IgD-negative memory B cell (primary cell): ENCODE data around the gene CSH1. TPM values are rescaled to one million over a fixed set of nuclear protein-coding genes. Genes with fewer than 3 reads are reported as not detected.
"Not testable (repeated sequence)": the region's sequence is repeated elsewhere in the genome, so short reads cannot be mapped to it uniquely, and the experiment has no call there.

Experiments
- H3K27ac Mint-ChIP-seq, 3 donors: one replicate each; pipeline ENCODE4 v1.8.0; 2020 to 2022; ENCODE audit warnings: mild to moderate bottlenecking in 3 of 3, mixed read lengths in 3 of 3, moderate library complexity in 1 of 3
- H3K27me3 Mint-ChIP-seq: one replicate; pipeline ENCODE4 v1.8.0; 2021; ENCODE audit warnings: mixed read lengths
- H3K36me3 Mint-ChIP-seq: one replicate; pipeline ENCODE4 v1.8.0; 2020; ENCODE audit warnings: mild to moderate bottlenecking, mixed read lengths
- H3K4me1 Mint-ChIP-seq, 3 donors: one replicate each; pipeline ENCODE4 v1.8.0; 2020 to 2022; ENCODE audit warnings: mixed read lengths in 3 of 3, mild to moderate bottlenecking in 1 of 3
- H3K4me3 Mint-ChIP-seq, 4 donors: one replicate each; pipeline ENCODE4 v1.8.0; 2020 to 2022; ENCODE audit warnings: mild to moderate bottlenecking in 4 of 4, mixed read lengths in 4 of 4, moderate library complexity in 3 of 4
- H3K9me3 Mint-ChIP-seq, 3 donors: one replicate each; pipeline ENCODE4 v1.8.0; 2020 to 2021; ENCODE audit warnings: mixed read lengths in 3 of 3, mild to moderate bottlenecking in 1 of 3
- polyA plus RNA-seq: library from polyadenylated mRNA; unstranded; fragments of 300-500 nt; fragmentation: Illumina TruSeq; gene quantifications from one replicate; pipeline ENCODE4 v1.2.3, GENCODE V29; 2021

CSH1 gene
- polyA plus RNA-seq, 1 donor from 2014 or later = not detected

GRCh38 chr17:63873577-63873976 is 22.8 kb downstream of the CSH1 start, which contains the start of gene CSH2:
TSS of gene CSH2 (minus strand) at chr17:63873677. CDS start at chr17:63873614, 63 bp downstream.
- not testable (repeated sequence) for H3K9me3 Mint-ChIP-seq, H3K36me3 Mint-ChIP-seq, H3K27me3 Mint-ChIP-seq, H3K27ac Mint-ChIP-seq, H3K4me1 Mint-ChIP-seq
- H3K4me3 Mint-ChIP-seq = peak within 1 kb of the TSS in 2 of 4 donors; percentile 54 to 81

GRCh38 chr17:63871646-63872365 is 24.6 kb downstream of the CSH1 start:
- not testable (repeated sequence) for H3K9me3 Mint-ChIP-seq, H3K4me3 Mint-ChIP-seq, H3K27me3 Mint-ChIP-seq, H3K27ac Mint-ChIP-seq, H3K4me1 Mint-ChIP-seq, H3K36me3 Mint-ChIP-seq

GRCh38 chr17:63870292-63870665 is 26.1 kb downstream of the CSH1 start:
- H3K4me3 Mint-ChIP-seq, H3K27ac Mint-ChIP-seq, H3K27me3 Mint-ChIP-seq, H3K4me1 Mint-ChIP-seq, H3K36me3 Mint-ChIP-seq, H3K9me3 Mint-ChIP-seq: not testable (repeated sequence)

- H3K36me3 Mint-ChIP-seq, H3K4me3 Mint-ChIP-seq, H3K27ac Mint-ChIP-seq, H3K9me3 Mint-ChIP-seq, H3K27me3 Mint-ChIP-seq, H3K4me1 Mint-ChIP-seq: not testable (repeated sequence)
These were observed 26.7 kb downstream of the CSH1 start for GRCh38 chr17:63869491-63870291.

- H3K27ac Mint-ChIP-seq = peak overlapping the region in 1 of 3 donors; percentile 31
- not testable (repeated sequence) for H3K27me3 Mint-ChIP-seq, H3K9me3 Mint-ChIP-seq, H3K4me3 Mint-ChIP-seq, H3K4me1 Mint-ChIP-seq, H3K36me3 Mint-ChIP-seq
These were observed 29.7 kb downstream of the CSH1 start for GRCh38 chr17:63866625-63867024.

- H3K4me1 Mint-ChIP-seq = peaks cover 0 to 1% (median 0%) of the 10 kb centered on the region in 3 donors
- no peaks in the 10 kb centered on the region for H3K9me3 Mint-ChIP-seq
- H3K36me3 Mint-ChIP-seq = no peaks in the 10 kb centered on the region
- H3K27ac Mint-ChIP-seq = no peak overlapping the region
- H3K4me3 Mint-ChIP-seq = no peak overlapping the region
- no peaks in the 10 kb centered on the region for H3K27me3 Mint-ChIP-seq
These were observed 37.1 kb downstream of the CSH1 start for GRCh38 chr17:63859257-63859656.

- H3K9me3 Mint-ChIP-seq, H3K4me3 Mint-ChIP-seq, H3K27me3 Mint-ChIP-seq, H3K4me1 Mint-ChIP-seq, H3K27ac Mint-ChIP-seq, H3K36me3 Mint-ChIP-seq: not testable (repeated sequence)
These were observed 39.9 kb downstream of the CSH1 start for GRCh38 chr17:63856425-63856824.

- H3K4me1 Mint-ChIP-seq = no peaks in the 10 kb centered on the region
- no peaks in the 10 kb centered on the region for H3K36me3 Mint-ChIP-seq
- H3K9me3 Mint-ChIP-seq = no peaks in the 10 kb centered on the region
- H3K27me3 Mint-ChIP-seq = no peaks in the 10 kb centered on the region
- H3K27ac Mint-ChIP-seq = no peak overlapping the region
- H3K4me3 Mint-ChIP-seq = no peak overlapping the region
These were observed 41.2 kb downstream of the CSH1 start for GRCh38 chr17:63855185-63855584.

- no peak overlapping the region for H3K4me3 Mint-ChIP-seq
- no peaks in the 10 kb centered on the region for H3K36me3 Mint-ChIP-seq
- peaks cover 0 to under 1% (median 0%) of the 10 kb centered on the region in 3 donors for H3K4me1 Mint-ChIP-seq
- H3K27ac Mint-ChIP-seq = no peak overlapping the region
- no peaks in the 10 kb centered on the region for H3K27me3 Mint-ChIP-seq
- H3K9me3 Mint-ChIP-seq = no peaks in the 10 kb centered on the region
These were observed 41.7 kb downstream of the CSH1 start for GRCh38 chr17:63854709-63855108.

- Mint-ChIP-seq H3K27me3 (no peaks in the 10 kb centered on the region), H3K27ac (no peak overlapping the region), H3K4me1 (peaks cover 5 to 8% (median 5%) of the 10 kb centered on the region in 3 donors), H3K4me3 (no peak overlapping the region), H3K9me3 (no peaks in the 10 kb centered on the region), H3K36me3 (no peaks in the 10 kb centered on the region)
These were observed 43.1 kb downstream of the CSH1 start for GRCh38 chr17:63853260-63853659.

- no peaks in the 10 kb centered on the region for H3K9me3 Mint-ChIP-seq
These were observed 46.0 kb downstream of the CSH1 start for GRCh38 chr17:63850401-63850800.

GRCh38 chr17:63848834-63849689 is 47.3 kb downstream of the CSH1 start:
- peak overlapping the region; percentile 78 to 92 (median 79) for H3K27ac Mint-ChIP-seq
- H3K27me3 Mint-ChIP-seq = no peaks in the 10 kb centered on the region
- H3K36me3 Mint-ChIP-seq = no peaks in the 10 kb centered on the region
- no peaks in the 10 kb centered on the region for H3K9me3 Mint-ChIP-seq
- H3K4me3 Mint-ChIP-seq = peak overlapping the region; percentile 73 to 97 (median 88)
- peaks cover 13 to 25% (median 13%) of the 10 kb centered on the region in 3 donors for H3K4me1 Mint-ChIP-seq

More at GRCh38 chr17:63850401-63850800, 46.0 kb downstream of the CSH1 start:
- H3K27me3 Mint-ChIP-seq = no peaks in the 10 kb centered on the region
- H3K36me3 Mint-ChIP-seq = no peaks in the 10 kb centered on the region
- peaks cover 8 to 21% (median 10%) of the 10 kb centered on the region in 3 donors for H3K4me1 Mint-ChIP-seq
- H3K27ac Mint-ChIP-seq = no peak overlapping the region
- no peak overlapping the region for H3K4me3 Mint-ChIP-seq

- Mint-ChIP-seq H3K4me3 (peak overlapping the region; percentile 48 to 77 (median 57)), H3K36me3 (no peaks in the 10 kb centered on the region), H3K27ac (peak overlapping the region in 2 of 3 donors; percentile 40 to 79), H3K9me3 (no peaks in the 10 kb centered on the region), H3K27me3 (no peaks in the 10 kb centered on the region), H3K4me1 (peaks cover 17 to 31% (median 17%) of the 10 kb centered on the region in 3 donors)
These were observed 48.7 kb downstream of the CSH1 start for GRCh38 chr17:63847525-63848249.

- Mint-ChIP-seq H3K27ac (peak overlapping the region in 1 of 3 donors; percentile 79), H3K4me1 (peaks cover 27 to 41% (median 28%) of the 10 kb centered on the region in 3 donors), H3K36me3 (no peaks in the 10 kb centered on the region), H3K27me3 (no peaks in the 10 kb centered on the region), H3K9me3 (no peaks in the 10 kb centered on the region), H3K4me3 (peak overlapping the region in 1 of 4 donors; percentile 93)
These were observed 50.9 kb downstream of the CSH1 start for GRCh38 chr17:63845509-63845908.
